KG1 (cell line): ENCODE measurements around the gene KRT34.
"Not testable (repeated sequence)": the region's sequence is repeated elsewhere in the genome, so short reads cannot be mapped to it uniquely, and the experiment has no call there.

Experiments used
- DNase-seq: peaks from one replicate; lab custom pipeline; 2025; lab: John Stamatoyannopoulos, UW

Gene KRT34

GRCh38 chr17:41404024-41404671 lies 22.0 kb upstream of the KRT34 start:
- no peak for DNase-seq

- no peak for DNase-seq
Measured at GRCh38 chr17:41403404-41404023, 21.4 kb upstream of the KRT34 start.

GRCh38 chr17:41402161-41402560 lies 20.1 kb upstream of the KRT34 start:
- DNase-seq, result no peak

GRCh38 chr17:41396996-41397660 lies 15.0 kb upstream of the KRT34 start, which contains the start of gene KRT31:
KRT31 (minus strand) TSS chr17:41397608; CDS start chr17:41397539, 69 bp downstream.
- DNase-seq, result no peak

GRCh38 chr17:41396340-41396739 lies 14.2 kb upstream of the KRT34 start:
- no peak for DNase-seq

- no peak for DNase-seq
Measured at GRCh38 chr17:41395611-41396010, 13.5 kb upstream of the KRT34 start.

- not testable (repeated sequence) for DNase-seq
Measured at GRCh38 chr17:41395044-41395443, 12.9 kb upstream of the KRT34 start.

- DNase-seq, result no peak
Measured at GRCh38 chr17:41394254-41394996, 12.3 kb upstream of the KRT34 start.

GRCh38 chr17:41393826-41394225 lies 11.7 kb upstream of the KRT34 start:
- no peak for DNase-seq

GRCh38 chr17:41393294-41393693 lies 11.2 kb upstream of the KRT34 start:
- no peak for DNase-seq

- no peak for DNase-seq
Measured at GRCh38 chr17:41392278-41392677, 10.2 kb upstream of the KRT34 start.

GRCh38 chr17:41391535-41391934 lies 9.4 kb upstream of the KRT34 start:
- no peak for DNase-seq

- no peak for DNase-seq
Measured at GRCh38 chr17:41390411-41390938, 8.4 kb upstream of the KRT34 start.

GRCh38 chr17:41387670-41388069 lies 5.6 kb upstream of the KRT34 start:
- DNase-seq, result no peak

GRCh38 chr17:41386227-41386626 lies 4.1 kb upstream of the KRT34 start:
- DNase-seq, result no peak

GRCh38 chr17:41383690-41384089 lies 1.6 kb upstream of the KRT34 start:
- DNase-seq, result no peak

- no peak for DNase-seq
Measured at GRCh38 chr17:41382394-41382793, 288 bp upstream of the KRT34 start.

- DNase-seq, result not testable (repeated sequence)
Measured at GRCh38 chr17:41380091-41380490, 2.0 kb downstream of the KRT34 start.

GRCh38 chr17:41377546-41377945 lies 4.6 kb downstream of the KRT34 start:
- DNase-seq, result no peak

- no peak for DNase-seq
Measured at GRCh38 chr17:41369713-41370112, 12.4 kb downstream of the KRT34 start, which contains the start of gene KRT33B. KRT33B (minus strand) TSS chr17:41369813; CDS start chr17:41369750, 63 bp downstream.

GRCh38 chr17:41369023-41369422 lies 13.1 kb downstream of the KRT34 start:
- no peak for DNase-seq

- DNase-seq, result no peak
Measured at GRCh38 chr17:41367426-41368075, 14.6 kb downstream of the KRT34 start.
